ENCODE results near the gene QRFPR. TPM values are rescaled to one million over a fixed set of nuclear protein-coding genes. Genes with fewer than 3 reads are reported as not detected.
"Not testable (repeated sequence)": the region's sequence is repeated elsewhere in the genome, so short reads cannot be mapped to it uniquely, and the experiment has no call there.

Gene QRFPR
- polyA plus RNA-seq, 3 donors: 0.97 to 2.6 (median 1.9) TPM

DNA sequence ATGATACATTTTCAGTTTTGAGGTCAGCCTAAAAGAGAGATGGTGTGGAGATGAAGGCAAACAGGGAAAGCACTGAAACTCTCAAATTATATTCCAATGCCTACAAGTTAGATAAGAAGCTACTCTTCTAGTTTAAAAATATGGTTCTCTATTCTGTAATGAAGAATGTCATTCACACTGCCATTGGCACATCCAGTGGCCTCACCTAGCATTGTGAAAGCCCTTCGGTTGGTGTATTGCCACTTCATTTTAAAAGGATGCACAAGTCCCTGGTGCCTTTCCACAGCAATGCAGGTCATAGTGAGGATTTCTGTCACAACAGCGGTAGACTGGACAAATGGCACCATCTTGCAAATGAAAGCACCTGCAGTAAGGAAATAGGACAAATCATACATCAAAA is 40.6 kb downstream of the QRFPR start:
- DNase-seq (ENCODE audit: low read depth in 3 of 3, low spot score in 2 of 3): no peak

DNA sequence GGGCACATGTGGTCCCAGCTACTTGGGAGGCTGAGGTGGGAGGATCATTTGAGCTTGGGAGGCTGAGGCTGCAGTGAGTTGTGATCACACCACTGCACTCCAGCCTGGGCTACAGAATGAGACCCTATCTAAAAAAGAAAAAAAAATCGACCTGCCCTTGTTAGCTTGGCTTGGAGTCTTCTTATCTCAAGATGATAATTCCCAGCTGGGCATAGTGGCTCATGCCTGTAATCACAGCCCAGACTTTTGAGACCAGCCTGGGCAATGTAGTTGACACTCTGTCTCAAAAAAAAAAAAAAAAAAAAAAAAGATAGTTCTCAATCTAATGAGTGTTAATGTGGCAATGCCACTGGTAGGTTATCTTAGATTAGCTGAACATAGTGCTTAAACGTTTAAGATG is 41.0 kb downstream of the QRFPR start:
- DNase-seq (ENCODE audit: low read depth in 3 of 3, low spot score in 2 of 3): no peak

DNA sequence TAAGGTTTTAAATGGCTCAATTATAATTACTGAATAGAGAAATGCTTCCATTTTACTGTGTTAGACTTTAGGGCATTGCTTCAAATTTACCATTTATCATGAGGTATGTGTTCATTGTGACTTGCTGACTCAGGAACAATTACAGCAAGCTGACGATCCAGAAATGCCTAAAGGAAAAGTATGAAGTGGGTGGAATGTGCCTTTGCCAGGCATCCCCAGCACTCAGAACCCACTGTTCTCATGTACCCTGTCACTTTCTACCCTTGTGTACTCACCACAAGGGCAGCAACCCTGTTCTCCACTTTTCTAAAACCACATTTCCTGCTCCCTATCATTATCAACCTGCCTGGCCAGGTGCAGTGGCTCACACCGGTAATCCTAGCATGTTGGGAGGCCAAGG is 41.5 kb downstream of the QRFPR start:
- no peak for DNase-seq (ENCODE audit: low read depth in 3 of 3, low spot score in 2 of 3)

DNA sequence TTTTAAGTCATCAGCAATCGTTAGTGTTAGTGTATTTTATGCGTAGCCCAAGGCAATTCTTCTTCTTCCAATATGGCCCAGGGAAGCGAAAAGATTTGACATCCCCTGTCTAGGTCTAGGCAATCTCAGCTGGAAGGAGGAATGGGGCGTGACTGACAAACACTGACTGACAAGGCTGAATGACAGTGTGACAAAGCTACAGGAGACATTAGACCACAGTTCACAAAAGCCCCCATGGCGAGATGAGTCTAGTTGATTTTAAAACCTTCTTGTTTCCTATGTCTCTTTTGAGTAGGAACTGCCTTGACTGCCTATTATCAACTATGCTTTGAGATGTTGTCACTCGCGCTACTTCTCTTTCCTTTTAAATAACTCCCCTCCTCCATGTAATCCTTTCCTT is 42.3 kb downstream of the QRFPR start:
- no peak for DNase-seq (ENCODE audit: low read depth in 3 of 3, low spot score in 2 of 3)

DNA sequence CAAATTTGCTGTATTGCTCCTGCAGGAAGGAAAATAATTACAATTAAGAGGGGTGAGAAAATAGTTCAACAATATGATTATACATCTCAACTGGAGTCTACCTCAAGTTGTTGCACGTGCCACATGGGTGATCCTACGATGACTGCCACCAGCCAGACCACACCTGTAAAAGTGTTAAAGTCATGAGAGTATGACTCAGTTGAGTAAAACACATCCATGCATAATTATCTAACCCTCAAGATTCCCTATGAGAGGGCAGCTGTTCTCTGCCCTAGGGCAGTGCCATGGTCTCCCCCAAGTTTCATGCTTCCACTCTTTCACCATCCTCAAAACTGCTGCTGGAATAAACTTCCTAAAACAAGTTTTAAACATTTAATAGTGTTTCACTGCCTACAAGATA is 44.1 kb downstream of the QRFPR start:
- no peak for DNase-seq (ENCODE audit: low read depth in 3 of 3, low spot score in 2 of 3)

DNA sequence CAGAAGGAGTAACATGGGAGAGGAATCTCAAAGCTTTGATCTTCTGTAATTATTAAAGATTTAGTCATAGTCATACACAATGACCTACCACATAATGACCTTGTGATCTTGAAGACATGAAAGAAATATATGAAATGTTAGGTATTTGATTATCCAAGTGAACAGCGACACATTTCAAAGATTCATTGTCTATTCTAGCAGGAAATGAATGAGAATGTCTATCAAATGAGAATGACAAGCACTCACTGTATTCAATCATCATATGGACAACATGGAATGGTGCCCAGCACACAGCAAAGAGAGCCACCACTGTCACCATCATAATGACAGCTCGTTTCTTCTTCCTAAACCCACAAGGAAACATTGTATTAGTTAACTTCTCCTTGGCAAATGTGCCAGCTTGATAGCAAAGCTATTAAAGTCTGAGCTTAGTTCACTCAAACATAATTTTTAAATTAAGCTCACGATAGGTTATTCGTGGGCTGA is 50.6 kb downstream of the QRFPR start:
- DNase-seq (ENCODE audit: low read depth in 3 of 3, low spot score in 2 of 3): no peak

DNA sequence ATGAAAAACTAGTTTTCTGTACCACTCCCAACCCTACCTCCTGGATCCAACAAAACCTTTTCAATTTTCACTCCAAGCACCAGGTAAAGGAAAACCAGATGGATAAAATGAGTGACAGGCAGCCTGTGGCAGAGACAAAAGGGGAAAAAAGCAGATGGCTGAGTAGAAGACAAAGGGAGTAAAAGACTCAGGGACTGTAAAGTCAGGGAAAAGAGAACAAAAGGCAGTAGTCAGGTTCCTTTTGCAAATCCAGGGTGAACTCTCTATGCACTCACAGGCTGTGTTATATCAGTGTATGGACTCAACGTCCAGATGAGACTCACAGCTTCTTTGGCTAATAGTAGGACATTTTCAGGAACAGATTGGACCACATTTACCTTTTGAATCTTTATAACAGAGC is 54.2 kb downstream of the QRFPR start:
- no peak for DNase-seq (ENCODE audit: low read depth in 3 of 3, low spot score in 2 of 3)

DNA sequence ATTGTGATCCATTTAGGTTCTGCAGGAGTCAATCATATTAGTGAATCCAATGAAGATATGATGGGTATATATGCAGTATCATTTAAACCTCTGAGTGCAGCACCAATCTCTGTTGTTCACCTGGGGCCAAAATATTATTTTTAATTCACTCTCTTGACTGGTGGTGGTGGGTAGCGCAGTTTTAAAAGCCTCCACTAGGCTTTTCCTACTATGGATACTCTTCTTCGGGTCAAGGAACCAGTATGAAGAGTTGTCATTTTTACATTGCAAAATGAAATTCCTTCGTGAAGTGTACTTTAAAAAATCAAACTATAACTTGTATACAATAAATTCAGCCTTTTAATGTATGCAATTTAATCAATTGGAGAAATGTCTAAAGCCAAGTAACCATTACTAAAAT is 56.5 kb downstream of the QRFPR start:
- no peak for DNase-seq (ENCODE audit: low read depth in 3 of 3, low spot score in 2 of 3)

DNA sequence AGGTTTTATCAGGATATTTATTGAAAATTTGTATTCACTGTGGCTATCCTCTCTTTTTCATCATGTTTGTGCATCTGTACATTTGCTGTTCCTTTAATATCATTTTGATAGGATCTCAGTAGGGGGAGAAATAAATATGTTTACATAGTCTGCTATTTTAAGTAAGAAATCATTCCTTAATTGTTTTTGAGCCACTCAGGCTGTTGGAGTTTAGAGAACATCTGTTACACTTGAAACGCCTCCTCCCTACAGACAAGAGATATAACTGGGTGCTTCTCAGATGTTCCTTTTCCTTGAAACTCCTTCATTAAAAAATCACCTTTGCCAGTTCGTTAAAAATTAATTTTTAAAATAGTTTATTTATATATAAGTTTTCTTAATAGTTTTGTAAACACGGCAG is 59.4 kb downstream of the QRFPR start:
- no peak for DNase-seq (ENCODE audit: low read depth in 3 of 3, low spot score in 2 of 3)

DNA sequence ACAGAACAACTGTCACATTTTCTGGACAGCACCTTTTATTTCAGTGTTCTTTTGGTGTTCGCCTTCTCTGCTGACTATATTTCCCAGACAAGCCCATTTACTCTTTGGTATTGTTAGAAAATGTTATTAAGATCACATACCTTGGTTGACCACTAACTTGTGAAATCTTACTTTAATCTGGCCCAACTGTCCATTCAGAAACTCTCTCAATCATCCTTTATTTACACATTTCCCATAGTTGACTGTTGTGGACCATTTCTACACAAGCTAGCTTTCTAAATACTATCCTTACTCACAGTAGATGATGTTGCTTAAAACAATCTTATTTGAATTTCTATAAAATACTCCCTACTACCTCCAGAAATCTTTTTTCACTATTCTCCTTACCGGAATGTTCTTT is 64.7 kb downstream of the QRFPR start:
- DNase-seq (ENCODE audit: low read depth in 3 of 3, low spot score in 2 of 3): no peak

DNA sequence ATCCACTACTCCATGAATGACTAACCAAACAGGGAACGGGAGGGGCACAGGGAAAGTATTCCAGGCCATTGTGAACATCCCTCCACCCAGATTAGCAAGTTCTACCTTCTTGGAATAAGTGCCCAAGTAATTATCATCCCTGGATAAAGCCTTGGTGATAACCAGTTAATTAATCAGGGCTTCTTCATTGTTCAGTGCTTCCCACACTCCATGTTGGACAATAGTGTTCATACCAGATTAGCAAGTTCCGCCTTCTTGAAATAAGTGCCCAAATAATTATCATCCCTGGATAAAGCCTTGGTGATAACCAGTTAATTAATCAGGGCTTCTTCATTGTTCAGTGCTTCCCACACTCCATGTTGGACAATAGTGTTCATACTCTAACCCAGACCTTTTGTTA is 67.4 kb downstream of the QRFPR start:
- DNase-seq (ENCODE audit: low read depth in 3 of 3, low spot score in 2 of 3): not testable (repeated sequence)

DNA sequence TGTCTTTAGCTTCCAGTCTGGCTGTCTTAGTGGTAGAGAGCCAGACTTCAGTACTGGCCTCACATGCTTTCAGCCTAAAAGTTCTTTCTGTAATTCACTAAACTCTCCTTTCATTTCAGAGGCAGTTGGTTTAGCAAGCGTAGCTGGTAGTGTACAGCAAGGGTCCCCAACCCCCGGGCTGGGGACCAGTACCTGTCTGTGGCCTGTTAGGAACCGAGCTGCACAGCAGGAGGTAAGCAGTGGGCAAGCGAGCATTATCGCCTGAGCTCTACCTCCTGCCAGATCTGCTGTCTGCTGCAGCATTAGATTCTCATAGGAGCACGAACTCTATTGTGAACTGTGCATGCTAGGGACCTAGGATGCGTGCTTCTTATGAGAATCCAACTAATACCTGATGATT is 72.0 kb downstream of the QRFPR start:
- DNase-seq (ENCODE audit: low read depth in 3 of 3, low spot score in 2 of 3): no peak

DNA sequence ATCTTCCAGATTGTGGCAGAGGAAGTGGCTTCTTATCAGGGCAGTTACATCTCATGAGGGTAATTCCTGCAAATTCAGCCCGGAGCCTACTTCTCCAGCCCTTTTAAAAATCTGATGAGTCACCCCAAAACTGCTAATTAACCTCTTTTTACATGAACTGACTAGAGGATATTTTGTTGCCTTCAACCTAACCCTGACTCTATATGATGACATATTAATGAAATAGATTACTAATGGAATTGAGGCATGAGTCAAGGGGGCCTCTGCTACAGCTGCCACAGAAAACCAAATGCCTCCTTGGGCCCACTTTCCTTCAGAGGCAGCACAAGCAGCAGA is 72.5 kb downstream of the QRFPR start:
- no peak for DNase-seq (ENCODE audit: low read depth in 3 of 3, low spot score in 2 of 3)

DNA sequence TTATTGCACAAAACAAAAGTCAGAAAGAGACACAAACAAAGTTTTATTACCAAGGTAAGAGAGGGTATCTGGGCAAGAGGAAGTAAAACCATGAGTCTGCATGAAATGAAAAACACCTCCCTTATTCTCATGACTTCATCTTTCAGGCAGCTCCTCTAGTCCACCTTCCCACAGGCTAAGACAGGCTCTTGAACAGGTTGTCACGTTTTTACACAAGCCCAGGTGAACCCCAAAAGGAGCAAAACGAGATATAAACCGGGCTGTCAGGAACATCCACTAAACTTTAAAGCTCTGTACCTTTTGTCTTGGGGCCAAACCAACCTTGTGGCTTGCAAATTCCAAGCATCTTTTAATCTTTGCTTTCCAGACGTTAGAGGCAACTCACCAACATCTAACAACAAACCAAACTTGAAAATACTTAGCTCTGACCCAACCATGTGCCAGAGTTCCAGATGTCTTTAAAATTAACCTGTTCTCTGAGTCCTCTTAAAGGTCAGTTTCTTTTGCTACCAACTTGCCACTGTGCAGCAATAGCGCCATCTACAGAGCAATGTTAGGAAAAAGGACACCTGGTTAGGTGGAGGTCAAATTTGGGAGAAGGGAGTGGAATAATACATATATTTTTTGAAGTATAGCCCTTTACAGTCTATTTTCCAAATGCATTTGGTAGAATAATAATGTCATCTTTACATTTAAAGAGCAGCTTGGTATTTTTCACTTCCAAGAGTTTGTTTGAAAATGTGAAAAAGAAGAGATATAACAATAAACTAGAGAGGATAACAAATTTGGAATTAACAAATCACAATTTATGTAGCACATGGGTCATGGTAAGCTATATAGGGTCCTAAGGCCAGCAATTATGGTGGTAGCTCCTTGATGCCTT is 73.1 kb downstream of the QRFPR start:
- no peak for DNase-seq (ENCODE audit: low read depth in 3 of 3, low spot score in 2 of 3)

DNA sequence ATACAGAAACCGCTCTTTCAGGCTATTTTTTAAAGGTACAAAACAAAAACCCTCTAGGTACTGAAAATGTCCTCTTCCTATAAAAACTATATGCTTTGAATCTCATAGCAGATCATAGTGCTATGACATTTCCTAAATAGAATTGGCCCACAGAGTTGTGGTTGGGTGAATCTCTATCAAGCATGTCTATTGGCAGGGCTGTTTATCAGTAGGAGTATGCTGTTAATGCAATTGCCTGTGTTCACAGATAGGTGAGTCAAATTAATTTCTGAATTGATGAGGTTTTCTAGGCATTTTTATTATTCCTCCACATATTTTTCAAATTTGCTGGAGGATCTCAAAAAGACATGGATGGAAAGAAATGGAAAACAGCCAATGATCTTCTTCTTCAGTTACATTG is 73.9 kb downstream of the QRFPR start:
- DNase-seq (ENCODE audit: low read depth in 3 of 3, low spot score in 2 of 3): no peak

DNA sequence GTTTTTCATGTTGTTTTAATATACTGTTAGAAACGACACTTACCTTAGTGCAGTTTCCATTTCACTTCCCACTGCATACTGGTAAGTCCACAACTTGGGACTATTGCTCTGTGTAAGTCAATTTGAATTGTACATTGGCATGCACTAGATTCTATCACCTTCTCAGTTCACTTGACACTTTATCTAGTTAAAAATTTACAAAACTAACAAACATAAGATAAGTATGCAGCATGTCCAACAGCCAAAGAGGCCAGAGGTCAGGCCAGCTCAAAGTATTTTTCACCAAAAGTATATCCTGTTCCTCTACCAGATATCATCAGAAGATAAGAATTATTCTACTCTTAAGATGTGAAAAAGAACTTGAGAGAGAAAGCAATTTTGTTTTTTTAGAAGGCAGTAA is 75.9 kb downstream of the QRFPR start:
- DNase-seq (ENCODE audit: low read depth in 3 of 3, low spot score in 2 of 3): no peak

DNA sequence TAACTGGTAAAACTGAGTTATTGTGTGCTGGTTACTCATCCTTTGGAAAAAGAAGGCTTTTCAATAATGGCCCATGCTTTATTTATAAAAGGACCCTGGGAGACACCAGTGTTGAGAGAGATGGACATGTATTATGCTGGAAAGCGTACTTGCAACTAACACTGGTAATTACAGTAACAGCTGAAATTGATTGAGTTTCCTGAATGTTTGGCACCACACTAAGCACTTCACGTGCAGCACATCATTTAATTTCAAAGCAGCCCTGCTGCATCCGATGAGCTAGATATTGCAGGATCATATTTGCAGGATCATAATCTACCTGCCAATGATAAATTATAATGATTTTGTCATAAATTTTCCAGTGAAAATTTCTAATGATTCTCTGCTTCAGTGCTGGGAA is 81.5 kb downstream of the QRFPR start:
- no peak for DNase-seq (ENCODE audit: low read depth in 3 of 3, low spot score in 2 of 3)

DNA sequence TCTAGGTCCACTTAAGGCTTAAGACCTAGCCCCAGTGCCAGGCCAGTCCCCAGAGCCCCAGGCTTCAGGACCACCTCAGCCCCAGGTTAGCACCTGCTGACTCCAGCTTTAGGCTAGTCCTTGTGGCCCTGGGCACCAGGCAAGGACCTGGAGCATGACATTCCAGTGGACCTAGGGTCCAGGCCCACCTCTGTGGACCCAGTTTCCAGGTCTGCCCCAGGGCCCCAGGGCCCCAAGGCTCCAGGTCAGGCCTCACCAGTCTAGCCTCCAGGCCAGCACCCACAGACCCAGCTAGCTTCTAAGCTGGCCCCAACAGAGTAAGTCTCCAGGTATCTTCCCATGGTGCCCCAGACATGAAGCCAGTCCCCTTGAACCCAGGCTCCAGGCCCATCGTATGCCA is 97.5 kb downstream of the QRFPR start:
- DNase-seq (ENCODE audit: low read depth in 3 of 3, low spot score in 2 of 3): no peak

DNA sequence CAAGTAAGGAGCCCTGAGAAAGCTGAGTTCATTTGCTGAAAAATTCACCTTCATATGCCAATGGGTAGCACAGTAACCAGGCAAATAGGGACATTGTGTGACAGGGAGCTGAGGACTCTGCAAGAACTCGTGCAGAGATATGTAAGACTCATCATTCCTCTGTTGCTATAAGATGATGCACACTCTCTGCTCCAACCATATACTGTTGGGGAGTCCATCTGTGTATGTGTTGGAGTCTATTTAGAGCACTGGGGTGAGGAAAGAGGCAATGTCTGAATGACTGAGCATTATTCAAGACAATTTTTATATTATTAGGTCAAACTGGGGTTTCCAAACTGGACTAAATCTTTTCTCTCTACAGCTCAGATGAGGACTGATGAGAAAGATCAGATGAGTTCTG is 100.4 kb downstream of the QRFPR start:
- DNase-seq (ENCODE audit: low read depth in 3 of 3, low spot score in 2 of 3): no peak

DNA sequence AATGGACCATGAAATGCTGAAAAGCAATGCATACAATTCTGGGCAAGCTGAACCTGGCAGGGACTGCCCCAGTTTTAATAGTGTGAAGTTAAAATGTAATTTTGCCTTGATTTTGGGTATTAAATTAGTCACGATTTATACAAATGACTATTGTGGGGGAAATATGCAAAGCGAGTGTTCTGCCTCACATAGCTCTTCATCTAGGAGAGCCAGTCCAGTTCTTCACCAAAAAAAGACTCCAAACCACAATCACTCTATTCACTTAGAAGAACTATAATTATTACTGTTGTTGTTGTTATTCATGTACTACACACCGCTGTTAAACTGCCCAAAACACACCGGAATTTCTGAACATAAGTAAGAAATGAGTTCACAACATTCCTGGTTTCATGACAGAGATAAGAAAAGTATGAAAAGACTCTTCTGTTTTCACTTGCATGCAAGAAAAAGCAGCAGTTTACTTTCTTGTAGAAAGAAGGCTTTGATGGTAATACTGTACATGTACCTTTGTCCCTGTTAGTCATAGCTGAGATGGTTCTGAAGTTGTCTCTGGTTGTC is 101.9 kb downstream of the QRFPR start:
- DNase-seq (ENCODE audit: low read depth in 3 of 3, low spot score in 2 of 3): no peak

Data from right renal cortex interstitium (tissue), 3 donors.